GM19023 (cell line): ENCODE results near the gene CCDC122.
"Not testable (repeated sequence)": the region's sequence is repeated elsewhere in the genome, so short reads cannot be mapped to it uniquely, and the experiment has no call there.

Experiments used
- ATAC-seq: cut with Tn5 transposase; IDR thresholded peaks from one replicate; pipeline ENCODE4 v1.9.1; 2021; ENCODE audit warnings: mild to moderate bottlenecking, moderate library complexity; ENCODE audit not compliant: unreplicated experiment

CCDC122 gene

DNA sequence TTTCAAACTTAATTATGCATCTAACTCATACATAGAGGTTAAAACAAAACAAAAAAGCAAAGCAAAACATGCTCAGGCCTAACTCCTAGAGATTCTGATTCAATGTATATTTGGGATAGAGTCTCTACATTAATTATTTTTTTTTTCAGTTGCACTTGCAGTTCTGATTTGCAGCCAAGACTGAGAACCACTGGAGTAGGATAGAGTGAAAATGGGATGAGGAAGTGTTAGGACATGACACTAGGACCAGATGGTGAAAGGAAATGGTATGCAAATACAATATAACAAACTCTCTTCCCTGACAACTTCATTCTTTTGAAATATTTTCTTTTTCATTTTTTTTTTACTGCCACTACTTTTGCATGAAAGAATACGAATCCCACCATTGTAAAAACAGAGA is 1.8 kb downstream of the CCDC122 start:
- no peak for ATAC-seq

GRCh38 chr13:43877326-43877725 is 2.2 kb downstream of the CCDC122 start:
- ATAC-seq = no peak

DNA sequence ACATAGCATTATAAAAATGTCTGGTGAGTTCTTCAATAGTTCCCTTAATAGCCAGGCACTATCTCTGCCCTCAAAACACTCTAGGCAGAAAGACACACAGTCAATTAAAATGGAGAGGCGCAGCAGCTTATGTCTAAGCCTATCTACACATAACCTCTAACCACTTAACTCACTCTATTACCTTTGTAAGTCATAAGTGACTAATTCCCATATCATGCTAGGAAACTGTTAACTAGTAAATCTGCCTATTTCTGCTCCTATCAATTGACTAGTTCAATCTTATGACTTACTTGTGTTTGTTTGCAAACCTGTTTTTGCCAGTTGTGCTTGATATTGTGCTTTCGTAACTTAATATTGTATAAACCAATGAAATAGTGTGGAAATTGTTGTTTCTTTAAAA is 3.2 kb downstream of the CCDC122 start:
- ATAC-seq = no peak

GRCh38 chr13:43874504-43875092 is 4.9 kb downstream of the CCDC122 start:
- ATAC-seq = no peak

DNA sequence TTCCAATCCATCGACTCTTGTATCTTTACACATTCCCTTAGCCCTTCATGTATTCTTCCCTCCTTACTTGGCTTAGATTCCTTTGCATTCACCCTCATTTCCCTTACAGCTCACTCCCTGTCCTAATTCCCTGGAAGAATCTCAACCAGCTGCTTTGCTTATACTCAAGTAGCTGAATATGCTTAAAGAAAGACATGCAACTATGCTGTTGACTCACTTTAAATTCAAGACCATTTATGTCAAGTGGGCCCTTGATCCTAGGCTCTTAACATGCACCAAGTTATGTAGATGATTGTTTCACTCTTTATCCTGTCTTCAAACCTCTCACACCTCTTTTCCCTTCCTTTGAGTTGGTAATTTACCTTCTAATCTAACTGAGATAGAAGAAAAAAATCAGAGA is 7.4 kb downstream of the CCDC122 start:
- ATAC-seq = no peak

DNA sequence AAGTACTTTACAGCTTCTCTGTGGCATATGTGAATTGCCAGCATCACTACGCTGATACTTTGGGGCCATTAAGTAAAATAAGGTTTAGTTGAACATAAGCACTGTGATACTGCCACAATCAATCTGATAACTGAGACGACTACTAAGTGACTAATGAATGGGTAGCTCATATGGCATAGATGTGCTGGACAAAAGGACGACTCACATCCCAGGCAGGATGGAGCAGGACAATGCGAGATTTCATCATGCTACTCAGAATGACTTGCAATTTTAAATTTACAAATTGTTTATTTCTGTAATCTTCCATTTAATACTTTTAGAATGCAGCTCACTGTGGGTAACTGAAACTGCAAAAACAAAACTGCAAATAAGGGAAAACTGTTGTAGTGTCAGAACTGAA is 13.6 kb downstream of the CCDC122 start:
- ATAC-seq = no peak

DNA sequence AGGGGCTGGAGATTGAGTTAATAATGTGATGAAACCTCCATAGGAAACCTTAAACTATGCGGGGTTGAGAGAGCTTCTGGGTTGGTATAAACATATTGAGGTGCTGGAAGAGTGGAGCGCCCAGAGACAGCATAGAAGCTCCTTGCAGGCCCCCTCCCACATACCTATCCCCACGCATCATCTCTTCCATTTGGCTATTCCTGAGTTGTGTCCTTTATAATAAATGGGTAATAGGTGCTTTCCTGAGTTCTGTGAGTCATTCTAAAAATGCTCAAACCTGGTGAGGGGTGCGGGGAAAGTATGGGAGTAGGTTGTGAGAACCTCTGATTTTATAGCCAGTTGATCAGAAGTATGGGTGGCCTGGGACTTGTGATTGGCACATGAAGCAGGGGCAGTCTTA is 14.6 kb downstream of the CCDC122 start:
- ATAC-seq = no peak

- no peak for ATAC-seq
Measured at GRCh38 chr13:43861863-43862262, 17.7 kb downstream of the CCDC122 start.

DNA sequence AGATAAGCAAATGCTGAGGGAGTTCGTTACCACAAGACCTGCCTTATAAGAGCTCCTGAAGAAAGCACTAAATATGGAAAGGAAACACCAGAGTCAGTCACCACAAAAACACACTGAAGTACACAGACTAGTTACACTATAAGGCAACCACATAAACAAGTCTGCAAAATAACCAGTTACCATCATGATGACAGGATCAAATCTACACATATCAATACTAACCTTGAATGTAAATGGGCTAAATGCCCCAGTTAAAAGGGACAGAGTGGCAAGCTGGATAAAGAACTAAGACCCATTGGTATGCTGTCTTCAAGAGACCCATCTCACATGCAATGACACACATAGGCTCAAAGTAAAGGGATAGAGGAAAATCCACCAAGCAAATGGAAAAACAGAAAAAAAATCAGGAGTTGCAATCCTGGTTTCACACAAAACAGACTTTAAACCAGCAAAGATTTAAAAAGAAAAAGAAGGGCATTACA is 26.6 kb downstream of the CCDC122 start:
- ATAC-seq = no peak

DNA sequence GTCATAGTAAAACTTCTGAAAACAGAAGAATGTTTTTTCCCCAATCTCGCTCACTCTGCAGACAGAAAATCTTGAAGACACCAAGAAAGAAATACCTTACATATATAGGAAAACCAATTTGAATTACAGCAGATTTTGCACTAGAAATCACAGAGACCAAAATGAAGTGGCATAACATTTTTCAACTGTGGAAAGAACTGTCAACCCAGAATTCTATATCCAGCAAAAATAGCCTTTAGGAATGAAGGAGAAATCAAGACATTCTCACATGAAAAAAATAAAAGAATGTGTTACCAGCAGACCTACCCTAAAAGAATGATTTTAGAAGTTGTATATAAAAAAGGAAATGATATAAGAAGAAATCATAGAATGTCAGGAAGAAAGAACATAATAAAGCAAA is 28.7 kb downstream of the CCDC122 start:
- no peak for ATAC-seq

GRCh38 chr13:43848001-43848649 is 31.4 kb downstream of the CCDC122 start:
- no peak for ATAC-seq

DNA sequence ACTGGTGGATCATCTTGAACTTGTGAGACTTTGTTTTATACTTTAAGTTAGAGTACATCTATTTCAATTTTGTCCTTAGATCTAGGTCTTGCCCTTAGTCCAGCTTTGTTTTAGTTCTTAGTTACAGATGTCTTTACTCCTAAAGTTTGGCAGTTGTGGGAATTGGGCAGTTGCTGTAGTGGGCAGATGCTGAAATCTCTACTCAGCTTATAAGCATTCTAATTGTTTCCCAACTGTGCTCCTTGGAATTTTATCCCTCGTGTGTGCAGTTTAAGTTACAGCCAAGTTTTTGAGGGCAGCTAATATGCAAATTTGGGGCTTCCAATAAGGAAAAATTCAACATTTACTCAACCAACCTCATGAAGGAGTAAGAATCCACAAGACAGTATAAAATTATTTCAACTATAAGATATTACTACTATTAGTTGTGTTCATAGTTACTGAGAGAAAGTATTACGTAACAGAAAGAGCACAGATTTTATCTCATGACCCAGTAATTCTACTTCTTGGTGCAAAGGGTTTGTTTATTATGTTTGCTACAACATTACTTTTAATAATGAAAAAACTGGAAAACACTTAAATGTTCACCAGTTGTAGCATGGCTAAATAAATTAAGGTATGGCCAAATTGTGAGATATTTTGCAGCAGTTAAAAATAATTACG is 32.9 kb downstream of the CCDC122 start:
- ATAC-seq = no peak

DNA sequence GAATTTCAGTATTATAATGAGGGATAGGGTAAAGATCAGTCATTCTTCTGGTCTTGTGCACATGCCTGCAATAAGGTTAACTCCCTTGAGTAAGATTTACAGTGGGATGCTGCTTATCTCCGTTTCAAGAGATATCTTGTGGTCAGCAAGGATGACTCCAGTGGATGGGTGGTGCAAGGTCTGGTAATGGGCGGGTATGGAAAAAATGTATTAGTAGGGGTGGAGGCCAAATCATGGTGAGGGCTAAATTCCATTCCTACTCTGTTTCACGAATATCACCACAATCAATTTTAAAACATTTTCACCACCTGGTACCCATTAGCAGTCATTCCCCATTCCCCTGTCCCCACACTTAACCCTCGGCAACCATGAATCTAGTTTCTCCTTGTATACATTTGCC is 40.6 kb downstream of the CCDC122 start:
- ATAC-seq = no peak

DNA sequence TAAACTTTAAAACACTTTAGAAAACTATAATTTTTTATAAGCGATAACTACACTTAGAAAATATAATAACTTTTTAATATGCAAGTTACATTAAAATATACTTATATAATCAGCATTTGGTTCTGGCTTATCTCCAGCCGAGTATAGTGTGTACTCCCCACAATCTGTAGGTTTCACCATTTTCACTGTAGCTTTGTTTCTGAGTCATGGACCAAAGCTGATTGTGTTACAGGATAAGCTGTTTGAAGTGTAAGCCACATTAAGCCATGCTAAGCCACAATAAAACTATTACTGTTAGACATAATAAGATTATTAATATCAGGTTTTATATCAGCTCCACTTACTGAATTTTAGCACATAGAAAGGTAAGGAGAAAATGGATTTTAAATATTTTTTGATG is 43.8 kb downstream of the CCDC122 start:
- no peak for ATAC-seq

GRCh38 chr13:43831088-43831487 is 48.5 kb downstream of the CCDC122 start:
- no peak for ATAC-seq

GRCh38 chr13:43830497-43830881 is 49.1 kb downstream of the CCDC122 start:
- ATAC-seq = no peak

DNA sequence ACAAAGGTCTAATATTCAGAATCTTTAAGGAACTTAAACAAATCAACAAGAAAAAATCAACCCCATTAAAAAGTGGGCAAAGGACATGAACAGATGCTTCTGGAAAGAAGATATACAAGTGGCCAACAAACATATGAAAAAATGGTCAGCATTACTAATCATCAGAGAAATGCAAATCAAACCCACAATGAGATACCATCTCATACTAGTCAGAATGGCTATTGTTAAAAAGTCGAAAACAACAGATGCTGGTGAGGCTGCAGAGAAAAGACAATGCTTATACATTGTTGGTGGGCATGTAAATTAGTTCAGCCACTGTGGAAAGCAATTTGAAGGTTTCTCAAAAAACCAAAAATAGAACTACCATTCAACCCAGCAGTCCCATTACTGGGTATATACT is 54.9 kb downstream of the CCDC122 start:
- ATAC-seq = not testable (repeated sequence)

GRCh38 chr13:43822969-43823368 is 56.6 kb downstream of the CCDC122 start:
- no peak for ATAC-seq

- ATAC-seq = no peak
Measured at GRCh38 chr13:43816401-43816889, 63.1 kb downstream of the CCDC122 start.

- ATAC-seq = no peak
Measured at GRCh38 chr13:43815204-43815603, 64.3 kb downstream of the CCDC122 start.

- no peak for ATAC-seq
Measured at GRCh38 chr13:43808676-43809075, 70.9 kb downstream of the CCDC122 start.

DNA sequence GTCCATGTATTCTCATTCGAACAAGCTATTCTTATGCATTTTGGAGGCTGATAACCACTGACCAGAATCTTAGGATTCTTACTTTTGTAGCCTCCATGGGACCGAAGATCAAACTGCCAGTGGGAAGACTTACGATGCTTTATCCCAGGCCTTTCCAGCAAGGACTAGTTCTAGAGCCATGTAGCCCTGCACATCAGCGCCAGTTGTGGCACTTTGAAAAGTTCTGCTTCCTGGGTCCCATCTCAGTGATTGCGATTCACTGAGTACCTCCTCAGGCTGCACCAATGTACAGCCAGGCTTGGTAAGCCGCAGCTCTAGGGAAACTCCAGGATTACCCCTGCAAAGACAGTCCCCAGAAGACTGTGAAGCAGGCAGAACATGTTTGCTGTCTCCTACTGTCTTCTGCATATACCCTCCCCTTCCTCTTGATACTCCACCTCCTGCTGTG is 73.8 kb downstream of the CCDC122 start:
- no peak for ATAC-seq
